GM23338 (cell line): ENCODE data around the gene SACM1L. TPM values are rescaled to one million over a fixed set of nuclear protein-coding genes. Genes with fewer than 3 reads are reported as not detected.

Experiments used
- ATAC-seq: fragments of 200-7000 bp; cut with Tn5 transposase; 3 replicates; pipeline ENCODE4 v1.9.1; 2020
- DNase-seq: peaks from one replicate; pipeline ENCODE4 v3.0.0-alpha.2; 2015; ENCODE audit warnings: low spot score
- H2AFZ ChIP-seq: fragments of 200-600 bp; sonication (generic); 2 replicates; pipeline ENCODE4 v1.8.0; 2016; ENCODE audit warnings: antibody characterized with exemption, mild to moderate bottlenecking, moderate library complexity
- H3F3A ChIP-seq: fragments of 200-600 bp; sonication (generic); replicated peaks from 2 replicates; pipeline ENCODE4 v1.8.0; 2017; ENCODE audit warnings: antibody characterized with exemption, mixed run types, low read depth
- H3K27ac ChIP-seq: fragments of 200-600 bp; sonication (generic); 2 replicates; pipeline ENCODE4 v1.6.1; 2016; ENCODE audit warnings: low read depth
- H3K27me3 ChIP-seq: fragments of 200-600 bp; sonication (generic); 2 replicates; pipeline ENCODE4 v1.8.0; 2016; ENCODE audit warnings: mild to moderate bottlenecking, mixed run types, moderate library complexity; ENCODE audit not compliant: insufficient read depth
- H3K36me3 ChIP-seq: fragments of 200-600 bp; sonication (generic); 2 replicates; pipeline ENCODE4 v1.8.0; 2016; ENCODE audit warnings: mild to moderate bottlenecking; ENCODE audit not compliant: insufficient read depth
- H3K4me1 ChIP-seq: fragments of 200-600 bp; sonication (generic); 2 replicates; pipeline ENCODE4 v1.8.0; 2016; ENCODE audit warnings: mild to moderate bottlenecking, moderate library complexity; ENCODE audit not compliant: insufficient read depth
- H3K4me2 ChIP-seq: fragments of 200-600 bp; sonication (generic); 2 replicates; pipeline ENCODE4 v1.7.1; 2017; ENCODE audit warnings: mixed run types
- H3K4me3 ChIP-seq: fragments of 200-600 bp; sonication (generic); 2 replicates; pipeline ENCODE4 v1.6.1; 2016; ENCODE audit warnings: mixed run types
- H3K79me2 ChIP-seq: fragments of 200-600 bp; sonication (generic); replicated peaks from 2 replicates; pipeline ENCODE4 v1.8.0; 2017; ENCODE audit warnings: mild to moderate bottlenecking; ENCODE audit not compliant: insufficient read depth
- H3K9me2 ChIP-seq: fragments of 200-600 bp; sonication (generic); 2 replicates; pipeline ENCODE4 v1.8.0; 2017; ENCODE audit not compliant: insufficient read depth
- H4K20me1 ChIP-seq: fragments of 200-600 bp; sonication (generic); replicated peaks from 2 replicates; pipeline ENCODE4 v1.8.0; 2017; ENCODE audit warnings: mild to moderate bottlenecking; ENCODE audit not compliant: insufficient read depth
- H3K27ac Mint-ChIP-seq: 2 replicates; pipeline ENCODE4 v1.8.0; 2020; ENCODE audit warnings: inconsistent platforms, mild to moderate bottlenecking, moderate library complexity, mixed read lengths
- H3K27me3 Mint-ChIP-seq: 3 replicates; pipeline ENCODE4 v1.8.0; 2022; ENCODE audit warnings: low read depth, mild to moderate bottlenecking, moderate library complexity, mixed read lengths, inconsistent platforms; ENCODE audit not compliant: insufficient read depth, poor library complexity
- H3K36me3 Mint-ChIP-seq: 3 replicates; pipeline ENCODE4 v1.8.0; 2021; ENCODE audit warnings: low read depth, mild to moderate bottlenecking, inconsistent platforms, moderate library complexity, mixed read lengths
- H3K4me1 Mint-ChIP-seq: 3 replicates; pipeline ENCODE4 v1.8.0; 2020; ENCODE audit warnings: mild to moderate bottlenecking, inconsistent platforms, mixed read lengths
- H3K4me3 Mint-ChIP-seq: 3 replicates; pipeline ENCODE4 v1.8.0; 2021; ENCODE audit warnings: moderate library complexity, mild to moderate bottlenecking, inconsistent platforms, mixed read lengths
- H3K9me3 Mint-ChIP-seq: 3 replicates; pipeline ENCODE4 v1.8.0; 2020; ENCODE audit warnings: moderate library complexity, mild to moderate bottlenecking, inconsistent platforms, mixed read lengths
- CREB1 ChIP-seq: fragments of 250-450 bp; sonication (Bioruptor Pico); IDR thresholded peaks from 2 replicates; pipeline ENCODE4 v1.5.0; 2020; ENCODE audit warnings: low read depth, mild to moderate bottlenecking, moderate library complexity
- ETS1 ChIP-seq: IDR thresholded peaks from 2 replicates; pipeline ENCODE4 v1.6.1; 2016; ENCODE audit warnings: antibody characterized with exemption
- EZH2 ChIP-seq: fragments of 200-600 bp; sonication (generic); IDR thresholded peaks from one replicate; pipeline ENCODE4 v1.8.0; 2017; ENCODE audit warnings: antibody characterized with exemption, mild to moderate bottlenecking, low read depth; ENCODE audit not compliant: unreplicated experiment
- JUNB ChIP-seq: IDR thresholded peaks from one replicate; pipeline ENCODE4 v1.6.1; 2016; ENCODE audit warnings: antibody characterized with exemption; ENCODE audit not compliant: unreplicated experiment
- NANOG ChIP-seq: IDR thresholded peaks from 2 replicates; pipeline ENCODE4 v1.6.1; 2016; ENCODE audit warnings: antibody characterized with exemption, borderline replicate concordance
- POLR2AphosphoS5 ChIP-seq: IDR thresholded peaks from 2 replicates; pipeline ENCODE4 v1.6.1; 2016; ENCODE audit warnings: antibody characterized with exemption, low read depth
- REST ChIP-seq: IDR thresholded peaks from one replicate; pipeline ENCODE4 v1.6.1; 2018; ENCODE audit warnings: antibody characterized with exemption; ENCODE audit not compliant: unreplicated experiment
- STAT1 ChIP-seq: IDR thresholded peaks from one replicate; pipeline ENCODE4 v1.6.1; 2016; ENCODE audit warnings: antibody characterized with exemption; ENCODE audit not compliant: unreplicated experiment
- ZNF114 ChIP-seq: fragments of 250-450 bp; sonication (Bioruptor Pico); IDR thresholded peaks from 2 replicates; pipeline ENCODE4 v1.5.0; 2020; ENCODE audit warnings: mild to moderate bottlenecking, moderate library complexity
- ZNF331 ChIP-seq: fragments of 250-450 bp; sonication (Bioruptor Pico); IDR thresholded peaks from 2 replicates; pipeline ENCODE4 v1.5.0; 2020; ENCODE audit warnings: low read depth, mild to moderate bottlenecking, moderate library complexity
- ZNF462 ChIP-seq: fragments of 250-450 bp; sonication (Bioruptor Pico); IDR thresholded peaks from 2 replicates; pipeline ENCODE4 v1.5.0; 2020; ENCODE audit warnings: mild to moderate bottlenecking, moderate library complexity
- polyA plus RNA-seq: library from polyadenylated mRNA; unstranded; fragments of >200 nt; fragmentation: Nextera tagmentation; extraction: Ambion mirVana; gene quantifications from 2 replicates; pipeline ENCODE4 v1.2.1, GENCODE V29; 2016
- total RNA-seq: library from RNA; depleted of rRNA; stranded (reverse); fragments of >200 nt; shearing (Covaris generic); gene quantifications from 2 replicates; pipeline ENCODE4 v1.2.3, GENCODE V29; 2014

SACM1L gene
- total and polyA plus RNA-seq, 2 experiments from 2014 or later = 43.5 to 97.8 TPM

- Histone ChIP-seq H3K4me3 (no peak overlapping the region), H3K4me1 (peaks cover 6% of the 10 kb centered on the region)
Observed at GRCh38 chr3:45776611-45777010, 87.4 kb downstream of the SACM1L start.

GRCh38 chr3:45777111-45777745 is 88.0 kb downstream of the SACM1L start:
- no peak overlapping the region for H3K27ac Mint-ChIP-seq
- H3K36me3 ChIP-seq = no peaks in the 10 kb centered on the region
- peaks cover 6% of the 10 kb centered on the region for H3K4me1 ChIP-seq
- H3K4me3 Mint-ChIP-seq = no peak overlapping the region
- no peaks in the 10 kb centered on the region for H4K20me1 ChIP-seq
- H2AFZ ChIP-seq = no peak overlapping the region
- no peaks in the 10 kb centered on the region for H3K9me3 Mint-ChIP-seq
- no peaks in the 10 kb centered on the region for H3K27me3 ChIP-seq
- 0 out of 2 replicates have a peak, but pooled peaks cover 11% of the 10 kb centered on the region for H3K9me2 ChIP-seq
- no peak for DNase-seq
- H3K4me2 ChIP-seq = no peak overlapping the region
- H3K36me3 Mint-ChIP-seq = no peaks in the 10 kb centered on the region
- no peak for ATAC-seq
- H3K27ac ChIP-seq = no peak overlapping the region
- no peaks in the 10 kb centered on the region for H3K79me2 ChIP-seq
- H3F3A ChIP-seq = no peaks in the 10 kb centered on the region
- H3K4me3 ChIP-seq = no peak overlapping the region
- peaks cover 6% of the 10 kb centered on the region for H3K27me3 Mint-ChIP-seq
- peaks cover 12% of the 10 kb centered on the region for H3K4me1 Mint-ChIP-seq
- TF ChIP-seq EZH2 (no peak), POLR2AphosphoS5 (no peak), CREB1 (CRISPR knock-in tag) (no peak), REST (no peak), ETS1 (no peak), JUNB (no peak), ZNF114 (CRISPR knock-in tag) (no peak), ZNF462 (CRISPR knock-in tag) (no peak), NANOG (no peak), ZNF331 (CRISPR knock-in tag) (no peak)

More at GRCh38 chr3:45776611-45777010, 87.4 kb downstream of the SACM1L start:
- Mint-ChIP-seq H3K27me3 (peaks cover 6% of the 10 kb centered on the region), H3K4me1 (peaks cover 12% of the 10 kb centered on the region), H3K27ac (no peak overlapping the region), H3K4me3 (no peak overlapping the region), H3K9me3 (no peaks in the 10 kb centered on the region), H3K36me3 (no peaks in the 10 kb centered on the region)
- H3F3A ChIP-seq = no peaks in the 10 kb centered on the region
- no peak overlapping the region for H3K4me2 ChIP-seq
- H3K79me2 ChIP-seq = no peaks in the 10 kb centered on the region
- H3K27me3 ChIP-seq = no peaks in the 10 kb centered on the region
- no peaks in the 10 kb centered on the region for H3K36me3 ChIP-seq
- H3K27ac ChIP-seq = no peak overlapping the region
- ATAC-seq (no peak), DNase-seq (no peak)
- no peaks in the 10 kb centered on the region for H4K20me1 ChIP-seq
- H2AFZ ChIP-seq = no peak overlapping the region
- 0 out of 2 replicates have a peak, but pooled peaks cover 8% of the 10 kb centered on the region for H3K9me2 ChIP-seq
- TF ChIP-seq POLR2AphosphoS5 (no peak), EZH2 (no peak), STAT1 (no peak), ZNF331 (CRISPR knock-in tag) (no peak)
